Left colon (tissue), 2 donors: Measurements from ENCODE around the gene BCL7C. TPM values are rescaled to one million over a fixed set of nuclear protein-coding genes. Genes with fewer than 3 reads are reported as not detected.

Experiments
- ATAC-seq: fragments of 200-7000 bp; cut with Tn5 transposase; one replicate; pipeline ENCODE4 v1.9.1; 2020; ENCODE audit warnings: mild to moderate bottlenecking, moderate library complexity
- DNase-seq, 2 donors: peaks; one replicate each; pipeline ENCODE4 v3.0.0-alpha.2; 2020
- intact Hi-C, 2 donors: fragments of 100-400 bp; cut with DNase I in 1 of 2; cut with micrococcal nuclease in 1 of 2; formaldehyde crosslinking; loops; one replicate each; pipeline versions ENCODE4 v1.11.2 to v1.14.0; 2022; cut with DNase I, micrococcal nuclease
- total RNA-seq, 2 donors: library from RNA; stranded (reverse); fragmentation: NEBNext Ultra II Directional; extraction: Animal tissue kit (Norgen Biotek cat#: 25700); gene quantifications; one replicate each; pipeline ENCODE4 v1.2.1, GENCODE V29; 2021
- donor health status: DM: no; HTN: no; CAD: no.
- donor health status: DM: yes; HTN: yes; CAD: no.

BCL7C gene
- total RNA-seq, 2 donors from 2014 or later, result 22.3 to 23.5 TPM

- ATAC-seq, result no peak
- peak in 1 of 2 donors; percentile 48 for DNase-seq
- intact Hi-C loops, result loop anchor here in 1 of 2 donors (5.0 kb wide), 1 partner anchor 82 kb away; no protein-coding TSS in a partner anchor
Measured at GRCh38 chr16:30924076-30924912, 30.4 kb upstream of the BCL7C start.

GRCh38 chr16:30923554-30924075 is 29.7 kb upstream of the BCL7C start, which contains the start of gene FBXL19:
FBXL19 (plus strand) TSS chr16:30923572; CDS start chr16:30925755, 2,183 bp downstream.
- intact Hi-C loops, result loop anchor here in 1 of 2 donors (5.0 kb wide), 1 partner anchor 81 kb away; no protein-coding TSS in a partner anchor
- ATAC-seq, result no peak
- DNase-seq, result peak in 1 of 2 donors; percentile 65

- intact Hi-C loops, result loop anchor here in 1 of 2 donors (5.0 kb wide), 1 partner anchor 81 kb away; no protein-coding TSS in a partner anchor
- ATAC-seq, result peak; percentile 70
Measured at GRCh38 chr16:30922960-30923535, 29.2 kb upstream of the BCL7C start.

DNA sequence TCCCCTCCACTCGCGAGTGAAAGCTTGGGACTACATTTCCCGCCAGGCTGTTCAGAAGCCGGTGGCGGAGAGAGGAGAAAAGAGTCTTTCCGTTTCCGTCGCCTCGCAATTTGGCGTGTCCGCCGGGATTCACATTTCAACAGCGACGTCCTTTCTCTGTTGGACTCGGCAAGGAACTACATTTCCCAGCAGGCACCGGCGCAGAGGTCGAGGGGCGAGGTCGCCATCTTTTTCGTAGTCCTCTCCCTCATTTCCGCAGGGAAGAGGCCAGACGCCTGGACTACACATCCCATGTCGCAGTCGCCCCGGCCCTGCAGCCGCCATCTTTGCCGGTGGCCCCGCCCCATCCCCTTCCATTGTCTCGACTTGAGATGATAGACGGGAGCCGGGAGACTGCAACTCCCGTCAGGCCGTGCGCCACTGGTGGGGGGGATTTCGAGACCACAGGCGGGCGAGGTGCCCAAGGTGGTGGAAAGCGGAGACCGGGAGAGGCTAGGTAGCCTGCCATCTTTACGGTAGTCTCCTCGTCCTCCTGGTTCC is 28.6 kb upstream of the BCL7C start:
- peak; percentile 72 for ATAC-seq
- intact Hi-C loops, result loop anchor here in 1 of 2 donors (5.0 kb wide), 1 partner anchor 80 kb away; no protein-coding TSS in a partner anchor
- DNase-seq, result peak; percentile 99 to 100

More at GRCh38 chr16:30922960-30923535, 29.2 kb upstream of the BCL7C start:
- DNase-seq, result peak; percentile 99 to 100

DNA sequence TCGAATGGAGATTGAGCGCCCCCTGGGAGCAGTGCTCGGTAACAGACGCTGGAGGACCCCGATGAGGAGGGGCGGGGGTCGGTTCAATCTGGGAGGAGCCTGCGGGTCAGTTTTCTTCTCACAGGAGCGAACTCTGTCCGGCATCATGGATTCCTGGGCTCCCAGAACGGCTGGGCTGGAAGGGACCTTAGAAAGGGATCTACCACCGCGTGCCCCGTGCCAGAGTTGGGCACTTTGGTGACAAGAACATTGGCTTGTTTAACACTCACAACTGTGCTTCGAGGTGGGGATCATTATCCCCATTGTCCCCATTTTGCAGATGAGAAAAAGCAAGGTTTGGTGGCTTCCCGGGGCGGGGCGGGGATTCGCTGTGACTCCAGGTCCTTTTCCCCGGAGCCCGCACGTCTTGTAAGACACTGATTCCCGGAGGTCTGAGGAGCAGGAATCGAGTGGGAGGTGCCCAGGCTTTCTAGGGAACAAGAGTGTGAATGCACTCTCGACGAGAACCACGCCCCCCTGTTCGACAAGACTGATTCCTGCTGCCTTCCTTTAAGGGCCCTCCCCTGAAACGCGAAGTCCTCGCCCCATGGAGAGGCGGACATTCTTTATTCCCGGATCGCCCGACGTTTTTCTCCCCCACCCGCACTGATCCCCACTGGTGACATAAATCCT is 28.0 kb upstream of the BCL7C start:
- intact Hi-C loops, result loop anchor here in 1 of 2 donors (5.0 kb wide), 1 partner anchor 80 kb away; no protein-coding TSS in a partner anchor
- ATAC-seq, result peak; percentile 40
- DNase-seq, result peak; percentile 94 to 95

DNA sequence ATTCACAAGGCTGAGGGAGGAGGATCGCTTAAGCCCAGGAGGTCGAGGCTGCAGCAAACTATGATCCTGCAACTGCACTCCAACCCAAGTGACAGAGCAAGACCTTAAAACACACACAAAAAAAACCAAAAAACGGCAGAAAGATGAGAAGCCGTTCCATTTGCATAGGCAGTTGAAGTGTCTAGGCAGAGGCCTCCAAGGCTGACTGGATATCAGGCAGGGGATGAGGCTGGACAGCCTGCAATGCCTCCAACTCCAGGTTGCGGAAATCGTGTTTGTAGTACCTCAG is 27.5 kb upstream of the BCL7C start:
- no peak for ATAC-seq
- intact Hi-C loops, result loop anchor here in 1 of 2 donors (5.0 kb wide), 1 partner anchor 79 kb away; no protein-coding TSS in a partner anchor
- no peak for DNase-seq

- intact Hi-C loops, result loop anchor here in 1 of 2 donors (5.0 kb wide), 1 partner anchor 79 kb away; no protein-coding TSS in a partner anchor
- ATAC-seq, result no peak
Measured at GRCh38 chr16:30920891-30921290, 27.0 kb upstream of the BCL7C start.

DNA sequence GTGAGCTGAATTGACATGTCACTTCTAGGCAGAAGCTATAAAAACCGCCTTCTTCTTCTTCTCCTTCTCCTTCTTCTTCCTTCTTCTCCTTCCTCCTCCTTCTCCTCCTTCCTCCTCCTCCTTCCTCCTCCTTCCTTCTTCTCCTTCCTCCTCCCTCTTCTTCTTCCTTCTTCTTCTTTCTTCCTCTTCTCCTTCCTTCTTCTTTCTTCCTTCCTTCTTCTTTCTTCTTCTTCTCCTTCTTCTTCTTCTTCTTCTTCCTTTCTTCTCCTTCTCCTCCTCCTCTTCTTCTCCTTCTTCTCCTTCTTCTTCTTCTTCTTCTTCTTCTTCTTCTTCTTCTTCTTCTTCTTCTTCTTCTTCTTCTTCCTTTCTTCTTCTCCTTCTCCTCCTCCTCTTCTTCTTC is 24.7 kb upstream of the BCL7C start:
- DNase-seq, result no peak
- no peak for ATAC-seq
- intact Hi-C loops, result loop anchor here in 1 of 2 donors (10.0 kb wide), 1 partner anchor 74 kb away; no protein-coding TSS in a partner anchor

More at GRCh38 chr16:30920891-30921290, 27.0 kb upstream of the BCL7C start:
- DNase-seq, result no peak

DNA sequence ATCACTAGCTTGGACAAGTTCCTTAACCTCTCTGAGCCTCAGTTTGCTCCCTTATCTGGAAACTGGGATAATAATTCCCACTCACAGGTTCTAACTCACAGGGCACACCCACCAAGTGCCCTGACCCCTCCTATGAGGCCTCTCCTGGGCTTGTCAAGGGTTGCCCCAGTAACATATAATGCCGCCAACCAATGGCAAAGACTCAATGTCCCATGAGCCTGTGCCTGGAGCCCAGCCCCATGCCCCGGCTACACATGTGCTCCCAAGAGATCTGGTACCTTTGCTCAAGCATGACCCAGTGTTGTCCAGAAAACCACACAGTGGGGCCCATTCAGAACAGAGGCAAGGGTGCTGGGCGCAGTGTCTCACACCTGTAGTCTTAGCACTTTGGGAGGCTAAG is 21.0 kb upstream of the BCL7C start:
- intact Hi-C loops, result loop anchor here in 1 of 2 donors (10.0 kb wide), 1 partner anchor 70 kb away; no protein-coding TSS in a partner anchor
- ATAC-seq (no peak), DNase-seq (no peak)

- DNase-seq (no peak), ATAC-seq (no peak)
- intact Hi-C loops, result loop anchor here in 1 of 2 donors (10.0 kb wide), 1 partner anchor 68 kb away; no protein-coding TSS in a partner anchor
Measured at GRCh38 chr16:30912794-30913412, 19.0 kb upstream of the BCL7C start.

GRCh38 chr16:30910427-30911029 is 16.7 kb upstream of the BCL7C start:
- DNase-seq (no peak), ATAC-seq (no peak)
- intact Hi-C loops, result loop anchor here in 1 of 2 donors (10.0 kb wide), 1 partner anchor 66 kb away; no protein-coding TSS in a partner anchor

DNA sequence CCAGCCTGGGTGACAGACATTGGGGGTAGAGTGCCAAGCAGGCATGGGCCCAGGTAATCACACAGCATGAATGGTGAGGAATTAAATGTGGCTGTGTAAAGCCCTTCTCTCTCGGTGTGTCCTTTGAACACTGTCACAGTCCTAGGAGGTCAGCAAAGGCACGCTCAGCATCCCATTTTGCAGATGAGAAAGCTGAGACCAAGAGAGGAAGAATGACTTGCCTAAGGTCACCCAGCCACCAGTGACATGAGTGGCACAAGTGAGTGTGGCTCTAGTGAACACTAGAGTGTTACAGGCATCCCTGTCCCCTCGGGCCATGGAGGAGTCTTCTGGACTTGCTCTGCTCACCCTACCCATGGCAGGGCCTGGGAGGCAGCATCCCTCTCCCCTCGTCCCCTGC is 13.2 kb upstream of the BCL7C start:
- ATAC-seq (no peak), DNase-seq (no peak)
- intact Hi-C loops, result no loop called here

DNA sequence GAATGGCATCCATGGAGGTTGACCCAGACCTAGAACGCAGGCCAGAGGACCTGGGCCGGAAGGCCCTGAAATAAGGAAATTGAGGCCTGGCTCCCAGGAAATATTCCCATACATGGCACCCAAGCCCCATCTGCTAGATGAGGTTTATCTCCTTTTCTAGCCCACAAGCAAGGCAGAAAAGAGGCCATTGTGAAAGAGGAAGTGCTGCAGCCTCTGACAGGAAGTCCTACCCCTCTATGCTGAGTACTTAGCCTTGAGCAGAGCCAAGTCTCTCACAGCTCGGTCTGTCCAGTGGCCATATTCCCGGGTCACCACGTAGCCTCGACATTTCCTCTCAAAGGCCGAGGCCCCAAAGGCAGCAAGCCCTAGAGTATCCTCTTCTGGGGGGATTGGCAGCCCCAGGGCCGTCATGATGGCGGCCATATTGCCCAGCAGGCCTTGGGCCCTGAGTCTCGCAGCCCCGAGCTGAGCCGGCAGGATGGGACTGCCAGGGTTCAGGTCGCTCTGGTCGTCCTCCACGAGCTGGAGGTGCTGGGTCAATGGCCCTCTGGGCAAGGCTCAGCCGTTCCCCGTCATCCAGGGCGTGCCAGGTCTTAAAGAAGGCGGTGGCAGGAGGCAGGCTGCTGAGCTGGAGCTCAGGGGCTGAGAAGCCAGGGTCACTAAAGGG is 10.4 kb upstream of the BCL7C start:
- DNase-seq (no peak), ATAC-seq (no peak)
- intact Hi-C loops, result loop anchor here in 1 of 2 donors (5.0 kb wide), 1 partner anchor 57 kb away; no protein-coding TSS in a partner anchor

- peak in 1 of 2 donors; percentile 53 for DNase-seq
- peak; percentile 12 for ATAC-seq
- intact Hi-C loops, result loop anchor here in 1 of 2 donors (5.0 kb wide), 1 partner anchor 56 kb away; no protein-coding TSS in a partner anchor
Measured at GRCh38 chr16:30903596-30903995, 9.7 kb upstream of the BCL7C start.

DNA sequence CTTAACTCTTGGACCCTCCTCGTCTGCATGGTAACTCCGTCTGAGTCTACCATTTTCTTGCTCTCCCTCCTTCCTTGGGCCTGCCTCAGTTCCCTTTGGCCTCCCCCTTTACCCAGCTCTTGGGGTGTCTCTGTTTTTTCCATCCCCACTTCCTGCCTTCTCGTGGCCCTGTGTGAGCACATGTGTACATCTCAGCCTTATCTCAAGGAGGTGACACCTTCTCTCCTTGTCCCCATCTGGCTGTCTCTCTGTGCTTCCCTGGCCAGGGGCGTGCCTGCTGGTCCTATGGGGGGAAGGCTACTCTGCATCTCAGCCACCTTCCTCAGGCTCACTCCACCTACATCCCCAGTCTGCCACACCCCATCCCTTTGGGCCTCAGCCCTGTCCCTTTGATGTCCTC is 9.1 kb upstream of the BCL7C start:
- DNase-seq (no peak), ATAC-seq (peak; percentile 3)
- intact Hi-C loops, result loop anchor here in 1 of 2 donors (5.0 kb wide), 1 partner anchor 56 kb away; no protein-coding TSS in a partner anchor
